Measurements from ENCODE around the gene NAALADL1.
"Not testable (repeated sequence)": the region's sequence is repeated elsewhere in the genome, so short reads cannot be mapped to it uniquely, and the experiment has no call there.

Gene NAALADL1

GRCh38 chr11:65008873-65009272 lies 49.5 kb downstream of the NAALADL1 start:
- ATAC-seq, result no peak
- TF ChIP-seq BACH2 (CRISPR knock-in tag; IDR thresholded peaks at IDR 0.05; ENCODE audit: borderline replicate concordance) (no peak), ZNF8 (CRISPR knock-in tag; IDR thresholded peaks at IDR 0.05) (no peak), ZFP3 (CRISPR knock-in tag; IDR thresholded peaks at IDR 0.05) (no peak), ZNF70 (CRISPR knock-in tag; IDR thresholded peaks at IDR 0.05) (no peak), GLIS3 (CRISPR knock-in tag; IDR thresholded peaks at IDR 0.05) (no peak), TCF4 (CRISPR knock-in tag; IDR thresholded peaks at IDR 0.05; ENCODE audit: borderline replicate concordance) (no peak), TSHZ2 (CRISPR knock-in tag; IDR thresholded peaks at IDR 0.05) (no peak), RARB (CRISPR knock-in tag; IDR thresholded peaks at IDR 0.05) (no peak), ZC3H10 (CRISPR knock-in tag; IDR thresholded peaks at IDR 0.05) (no peak)

- no peak for TF ChIP-seq ISL1 (CRISPR knock-in tag; IDR thresholded peaks at IDR 0.05)
- no peak for TF ChIP-seq TSHZ2 (CRISPR knock-in tag; IDR thresholded peaks at IDR 0.05)
- TF ChIP-seq SNAI2 (CRISPR knock-in tag; IDR thresholded peaks at IDR 0.05), result no peak
- no peak for TF ChIP-seq PPARA (CRISPR knock-in tag; IDR thresholded peaks at IDR 0.05; ENCODE audit: borderline replicate concordance)
- TF ChIP-seq ZC3H10 (CRISPR knock-in tag; IDR thresholded peaks at IDR 0.05), result no peak
- no peak for TF ChIP-seq ESRRG (CRISPR knock-in tag; IDR thresholded peaks at IDR 0.05)
- no peak for TF ChIP-seq CSRNP3 (CRISPR knock-in tag; IDR thresholded peaks at IDR 0.05)
- no peak for TF ChIP-seq ZNF565 (CRISPR knock-in tag; conservative IDR thresholded peaks at IDR 0.05; ENCODE audit: low read depth)
- no peak for TF ChIP-seq OSR1 (CRISPR knock-in tag; IDR thresholded peaks at IDR 0.05)
- no peak for TF ChIP-seq TCF4 (CRISPR knock-in tag; IDR thresholded peaks at IDR 0.05; ENCODE audit: borderline replicate concordance)
- no peak for TF ChIP-seq TOX (CRISPR knock-in tag; IDR thresholded peaks at IDR 0.05; ENCODE audit: borderline replicate concordance)
- ATAC-seq, result no peak
Measured at GRCh38 chr11:65008016-65008415, 50.3 kb downstream of the NAALADL1 start.

GRCh38 chr11:65003968-65004367 lies 54.4 kb downstream of the NAALADL1 start:
- ATAC-seq, result not testable (repeated sequence)

- ATAC-seq, result peak; percentile 40; the same call in 2 of the 3 replicates
- no peak for TF ChIP-seq CREB5 (CRISPR knock-in tag; IDR thresholded peaks at IDR 0.05; ENCODE audit: low read depth)
- TF ChIP-seq ZNF8 (CRISPR knock-in tag; IDR thresholded peaks at IDR 0.05), result no peak
- no peak for TF ChIP-seq ZFP3 (CRISPR knock-in tag; IDR thresholded peaks at IDR 0.05)
- TF ChIP-seq ZC3H10 (CRISPR knock-in tag; IDR thresholded peaks at IDR 0.05), result no peak
- no peak for TF ChIP-seq PPARA (CRISPR knock-in tag; IDR thresholded peaks at IDR 0.05; ENCODE audit: borderline replicate concordance)
- no peak for TF ChIP-seq ESRRG (CRISPR knock-in tag; IDR thresholded peaks at IDR 0.05)
- TF ChIP-seq RARB (CRISPR knock-in tag; IDR thresholded peaks at IDR 0.05), result no peak
- no peak for TF ChIP-seq OSR1 (CRISPR knock-in tag; IDR thresholded peaks at IDR 0.05)
- TF ChIP-seq TCF4 (CRISPR knock-in tag; IDR thresholded peaks at IDR 0.05; ENCODE audit: borderline replicate concordance), result no peak
- no peak for TF ChIP-seq SNAI2 (CRISPR knock-in tag; IDR thresholded peaks at IDR 0.05)
- no peak for TF ChIP-seq POU6F1 (CRISPR knock-in tag; IDR thresholded peaks at IDR 0.05; ENCODE audit: borderline replicate concordance, low read depth)
- TF ChIP-seq ARNTL (CRISPR knock-in tag; IDR thresholded peaks at IDR 0.05; ENCODE audit: borderline replicate concordance, low read depth), result no peak
- TF ChIP-seq BACH2 (CRISPR knock-in tag; IDR thresholded peaks at IDR 0.05; ENCODE audit: borderline replicate concordance), result no peak
Measured at GRCh38 chr11:65003282-65003681, 55.1 kb downstream of the NAALADL1 start.
